Activated T-cell treated with anti-CD3 and anti-CD28 coated beads, Interleukin-2, amount 50 U/mL, for 72 hours (primary cell): ENCODE results near the gene WDR91. TPM values are rescaled to one million over a fixed set of nuclear protein-coding genes. Genes with fewer than 3 reads are reported as not detected.

Experiments used
- ATAC-seq, 2 donors: fragments of 150-1000 bp; cut with Tn5 transposase; replicated peaks in 1 of 2; 2 replicates each; pipeline ENCODE4 v1.10.0; 2021; ENCODE audit warnings: moderate library complexity in 2 of 2, mild to moderate bottlenecking in 1 of 2
- DNase-seq, 2 donors: peaks; one replicate each; pipeline ENCODE4 v3.0.0; 2021 to 2022; ENCODE audit warnings: mixed read lengths in 1 of 2
- H3K27ac Mint-ChIP-seq: one replicate; pipeline ENCODE4 v1.8.0; 2022; ENCODE audit warnings: mild to moderate bottlenecking, moderate library complexity, mixed read lengths
- H3K27me3 Mint-ChIP-seq: one replicate; pipeline ENCODE4 v1.8.0; 2022; ENCODE audit warnings: low read depth, mixed read lengths
- H3K36me3 Mint-ChIP-seq, 2 donors: one replicate each; pipeline ENCODE4 v1.8.0; 2022; ENCODE audit warnings: mixed read lengths in 2 of 2, mild to moderate bottlenecking in 1 of 2; ENCODE audit not compliant: insufficient read depth in 2 of 2
- H3K4me1 Mint-ChIP-seq: one replicate; pipeline ENCODE4 v1.8.0; 2022; ENCODE audit warnings: low read depth, mixed read lengths
- H3K4me3 Mint-ChIP-seq, 2 donors: one replicate each; pipeline ENCODE4 v1.8.0; 2022; ENCODE audit warnings: mild to moderate bottlenecking in 2 of 2, mixed read lengths in 2 of 2, moderate library complexity in 2 of 2
- H3K9me3 Mint-ChIP-seq, 2 donors: one replicate each; pipeline ENCODE4 v1.8.0; 2022; ENCODE audit warnings: mixed read lengths in 2 of 2
- total RNA-seq, 2 donors: library from RNA; stranded (reverse); gene quantifications; one replicate each; pipeline ENCODE4 v1.2.3, GENCODE V29; 2022

WDR91 gene
- 10 to 100 TPM; 21.5 to 27.1 TPM for total RNA-seq

DNA sequence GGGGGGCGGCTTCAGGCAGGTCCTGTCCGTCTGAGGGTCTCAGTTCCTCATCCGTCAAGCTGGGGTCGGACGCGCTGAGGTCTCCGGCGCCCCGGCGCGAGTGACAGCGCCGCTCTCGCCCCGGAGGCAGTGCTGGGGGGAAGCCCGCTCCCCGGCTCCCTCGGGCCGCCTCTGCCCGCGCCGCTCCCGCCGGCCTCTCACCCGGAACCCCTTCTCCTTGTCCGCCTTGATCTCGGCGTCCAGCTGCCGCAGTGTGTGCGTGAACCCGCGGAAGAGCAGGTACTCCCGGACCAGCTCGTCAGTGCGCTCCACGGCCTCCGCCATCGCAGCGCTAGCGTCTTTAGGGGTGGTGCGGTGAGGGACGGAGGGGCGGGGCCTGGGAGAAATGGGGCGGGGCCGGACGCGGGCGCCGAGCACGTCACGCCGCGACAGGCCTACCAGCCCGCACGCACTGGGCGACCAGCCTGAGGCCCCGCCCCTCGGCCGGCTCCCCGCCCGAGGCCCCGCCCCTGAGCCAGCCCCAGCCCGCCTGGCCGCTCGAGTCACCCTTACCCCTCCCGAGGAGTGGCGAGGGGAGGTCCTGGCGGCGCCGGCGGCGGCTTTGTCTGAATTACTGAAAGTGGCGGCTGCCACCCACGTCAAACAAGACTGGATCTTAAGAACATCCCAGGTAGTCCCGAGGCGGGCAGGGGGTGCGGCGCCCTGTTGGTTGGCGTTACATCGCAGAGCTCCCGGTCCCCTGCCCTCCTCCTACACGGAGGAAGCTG, at the start of gene WDR91:
Gene WDR91, minus strand, starts transcription at position 348 of the 767 bp plus-strand sequence. Its CDS starts 24 bp downstream, at position 324.
- ATAC-seq = peak; percentile 92 to 93
- Mint-ChIP-seq H3K9me3 (no peaks in the 10 kb centered on the region), H3K27me3 (no peaks in the 10 kb centered on the region), H3K4me3 (peak within 1 kb of the TSS; percentile 87 to 96), H3K27ac (peak within 1 kb of the TSS; percentile 85), H3K4me1 (peaks cover 29% of the 10 kb centered on the region), H3K36me3 (peaks cover under 1 to 1% of the 10 kb centered on the region in 2 donors)
- peak; percentile 93 to 94 for DNase-seq

- Mint-ChIP-seq H3K36me3 (no peaks in the 10 kb centered on the region), H3K27ac (no peak overlapping the region), H3K27me3 (peaks cover 12% of the 10 kb centered on the region), H3K9me3 (peaks cover 3 to 4% of the 10 kb centered on the region in 2 donors), H3K4me3 (no peak overlapping the region), H3K4me1 (no peaks in the 10 kb centered on the region)
- ATAC-seq = no peak
- no peak for DNase-seq
Observed at GRCh38 chr7:135260470-135260869, 49.1 kb upstream of the WDR91 start.

DNA sequence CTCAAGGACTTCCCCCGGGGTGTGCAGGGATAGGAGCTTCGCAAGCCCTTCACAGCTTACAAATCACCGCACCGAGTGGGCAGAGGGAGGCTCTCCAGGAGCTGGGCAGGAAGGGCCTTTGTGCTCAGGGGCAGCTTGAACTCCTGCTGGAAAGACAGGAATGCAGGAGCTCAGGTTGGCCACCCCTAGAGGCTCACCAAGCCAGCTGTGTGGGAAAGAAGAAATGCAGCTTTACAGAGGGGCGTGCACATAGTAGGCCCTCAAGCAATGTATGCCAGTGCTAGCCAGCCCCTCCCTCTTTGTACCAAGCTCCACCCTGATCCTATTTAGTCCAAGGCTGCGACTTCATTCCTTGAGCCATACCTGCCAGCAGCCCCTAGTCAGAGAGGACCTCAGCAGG, 48.4 kb upstream of the WDR91 start:
- Mint-ChIP-seq H3K36me3 (no peaks in the 10 kb centered on the region), H3K27ac (no peak overlapping the region), H3K4me3 (no peak overlapping the region), H3K27me3 (peaks cover 12% of the 10 kb centered on the region), H3K9me3 (peaks cover 2 to 3% of the 10 kb centered on the region in 2 donors), H3K4me1 (no peaks in the 10 kb centered on the region)
- ATAC-seq (no peak), DNase-seq (no peak)

GRCh38 chr7:135258585-135258984, 47.3 kb upstream of the WDR91 start:
- H3K27me3 Mint-ChIP-seq = peaks cover 12% of the 10 kb centered on the region
- H3K27ac Mint-ChIP-seq = no peak overlapping the region
- no peaks in the 10 kb centered on the region for H3K4me1 Mint-ChIP-seq
- ATAC-seq (no peak), DNase-seq (no peak)
- H3K4me3 Mint-ChIP-seq = no peak overlapping the region
- peaks cover 0 to 2% of the 10 kb centered on the region in 2 donors for H3K9me3 Mint-ChIP-seq
- no peaks in the 10 kb centered on the region for H3K36me3 Mint-ChIP-seq

GRCh38 chr7:135257790-135258189, 46.5 kb upstream of the WDR91 start:
- no peaks in the 10 kb centered on the region for H3K4me1 Mint-ChIP-seq
- H3K36me3 Mint-ChIP-seq = no peaks in the 10 kb centered on the region
- H3K27ac Mint-ChIP-seq = no peak overlapping the region
- peaks cover 0 to 2% of the 10 kb centered on the region in 2 donors for H3K9me3 Mint-ChIP-seq
- ATAC-seq = no peak
- H3K27me3 Mint-ChIP-seq = peaks cover 9% of the 10 kb centered on the region
- no peak overlapping the region for H3K4me3 Mint-ChIP-seq
- no peak for DNase-seq

- Mint-ChIP-seq H3K9me3 (no peaks in the 10 kb centered on the region), H3K4me1 (peaks cover 14% of the 10 kb centered on the region), H3K4me3 (no peak overlapping the region), H3K27ac (no peak overlapping the region), H3K36me3 (no peaks in the 10 kb centered on the region), H3K27me3 (no peaks in the 10 kb centered on the region)
- DNase-seq = no peak
- ATAC-seq = no peak
Observed at GRCh38 chr7:135253851-135254771, 42.8 kb upstream of the WDR91 start.

GRCh38 chr7:135251496-135252391, 40.4 kb upstream of the WDR91 start:
- no peaks in the 10 kb centered on the region for H3K36me3 Mint-ChIP-seq
- no peak overlapping the region for H3K27ac Mint-ChIP-seq
- H3K27me3 Mint-ChIP-seq = no peaks in the 10 kb centered on the region
- H3K4me1 Mint-ChIP-seq = peaks cover 14% of the 10 kb centered on the region
- H3K4me3 Mint-ChIP-seq = no peak overlapping the region
- no peak for DNase-seq
- ATAC-seq = peak; percentile 54 to 58
- no peaks in the 10 kb centered on the region for H3K9me3 Mint-ChIP-seq

GRCh38 chr7:135248546-135248945, 37.2 kb upstream of the WDR91 start:
- Mint-ChIP-seq H3K4me3 (no peak overlapping the region), H3K27ac (no peak overlapping the region), H3K4me1 (peaks cover 14% of the 10 kb centered on the region), H3K9me3 (no peaks in the 10 kb centered on the region), H3K36me3 (no peaks in the 10 kb centered on the region), H3K27me3 (peaks cover 7% of the 10 kb centered on the region)
- ATAC-seq (no peak), DNase-seq (no peak)

DNA sequence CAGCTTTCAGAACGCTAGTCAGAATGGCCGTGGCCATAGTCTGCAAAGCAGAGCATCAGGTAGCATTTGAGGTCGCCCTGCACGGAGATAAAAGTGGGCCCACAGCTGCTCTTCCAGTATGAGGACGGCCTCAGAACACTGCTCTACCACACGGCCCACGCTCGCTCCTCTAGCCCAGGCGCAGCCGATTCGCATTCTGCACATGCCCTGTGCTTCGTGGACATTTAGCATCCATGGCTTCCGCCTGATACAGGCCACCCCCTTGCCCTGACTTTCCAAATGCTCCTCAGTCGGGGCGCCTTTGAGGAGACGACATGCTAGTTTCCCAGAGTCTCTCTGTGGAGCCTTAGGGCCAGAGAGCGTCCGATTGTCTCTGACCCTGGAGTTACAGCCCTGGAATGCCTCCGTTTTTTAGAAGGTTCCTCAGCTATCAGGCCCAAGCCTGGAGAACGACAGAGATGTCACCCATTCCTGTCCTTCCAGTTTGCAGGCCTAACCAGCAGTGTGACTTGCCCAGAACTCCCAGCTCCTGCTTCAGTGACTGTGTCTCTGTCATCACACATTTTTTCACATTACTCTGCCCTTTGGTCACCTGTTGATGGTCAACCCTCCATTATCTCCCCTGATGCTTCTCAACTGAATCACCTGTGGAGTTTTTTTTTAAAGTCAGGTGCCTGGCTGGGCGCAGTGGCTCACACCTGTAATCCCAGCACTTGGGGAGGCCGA, 36.6 kb upstream of the WDR91 start:
- no peaks in the 10 kb centered on the region for H3K36me3 Mint-ChIP-seq
- no peak overlapping the region for H3K27ac Mint-ChIP-seq
- ATAC-seq = no peak
- no peak overlapping the region for H3K4me3 Mint-ChIP-seq
- H3K27me3 Mint-ChIP-seq = peaks cover 7% of the 10 kb centered on the region
- no peaks in the 10 kb centered on the region for H3K9me3 Mint-ChIP-seq
- no peak for DNase-seq
- peaks cover 14% of the 10 kb centered on the region for H3K4me1 Mint-ChIP-seq

DNA sequence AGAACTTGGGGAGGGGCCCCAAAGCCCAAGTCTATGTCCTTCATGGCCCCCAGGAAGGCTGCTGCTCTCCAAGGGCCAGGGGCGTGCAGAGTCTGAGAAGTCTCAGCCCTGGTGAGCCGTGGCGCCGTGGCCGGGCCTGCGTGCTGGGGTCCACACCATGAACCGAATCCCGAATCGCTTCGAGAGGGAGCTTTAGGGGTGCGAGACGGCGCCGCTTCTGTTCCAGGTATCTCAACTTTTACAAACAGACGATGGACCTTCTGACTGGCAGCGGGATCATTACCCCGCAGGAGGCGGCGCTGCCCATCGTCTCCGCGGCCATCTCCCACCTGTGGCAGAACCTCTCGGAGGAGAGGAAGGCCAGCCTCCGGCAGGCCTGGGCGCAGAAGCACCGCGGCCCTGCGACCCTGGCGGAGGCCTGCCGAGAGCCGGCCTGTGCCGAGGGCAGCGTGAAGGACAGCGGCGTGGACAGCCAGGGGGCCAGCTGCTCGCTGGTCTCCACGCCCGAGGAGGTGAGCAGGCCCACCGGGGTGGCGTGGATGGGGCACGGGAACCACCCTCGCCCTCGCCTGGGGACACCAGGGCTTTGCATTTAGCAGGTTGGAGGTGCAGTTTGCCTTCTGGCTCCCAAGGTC, 35.0 kb upstream of the WDR91 start:
- Mint-ChIP-seq H3K9me3 (no peaks in the 10 kb centered on the region), H3K4me1 (peaks cover 4% of the 10 kb centered on the region), H3K36me3 (no peaks in the 10 kb centered on the region), H3K27me3 (peaks cover 19% of the 10 kb centered on the region), H3K27ac (no peak overlapping the region), H3K4me3 (no peak overlapping the region)
- no peak for ATAC-seq
- no peak for DNase-seq

- Mint-ChIP-seq H3K36me3 (no peaks in the 10 kb centered on the region), H3K4me3 (no peak overlapping the region), H3K4me1 (no peaks in the 10 kb centered on the region), H3K27me3 (peaks cover 19% of the 10 kb centered on the region), H3K27ac (no peak overlapping the region), H3K9me3 (no peaks in the 10 kb centered on the region)
- no peak for DNase-seq
- no peak for ATAC-seq
Observed at GRCh38 chr7:135245226-135246190, 34.2 kb upstream of the WDR91 start.
